Cardiac muscle cell (in vitro differentiated cells and primary cell): Measurements from ENCODE around the gene ZNF316. TPM values are rescaled to one million over a fixed set of nuclear protein-coding genes. Genes with fewer than 3 reads are reported as not detected.

Experiments used
- DNase-seq, 2 donors: peaks; one replicate each; pipeline versions ENCODE4 v3.0.0 to v3.0.0-alpha.2; 2010 to 2017; ENCODE audit warnings: low read depth in 1 of 2, low spot score in 1 of 2
- H3K27ac ChIP-seq: fragments of 200-600 bp; sonication (generic); 2 replicates; pipeline ENCODE4 v1.5.1; 2016
- H3K27me3 ChIP-seq: fragments of 200-600 bp; sonication (generic); 2 replicates; pipeline ENCODE4 v1.6.0; 2016; ENCODE audit warnings: control low read depth
- H3K36me3 ChIP-seq: fragments of 200-600 bp; sonication (generic); 2 replicates; pipeline ENCODE4 v1.5.1; 2016; ENCODE audit warnings: control low read depth
- H3K4me1 ChIP-seq: fragments of 200-600 bp; sonication (generic); 2 replicates; pipeline ENCODE4 v1.8.1; 2017; ENCODE audit warnings: low read depth, mild to moderate bottlenecking, mixed run types
- H3K4me3 ChIP-seq: fragments of 200-600 bp; sonication (generic); 2 replicates; pipeline ENCODE4 v1.5.1; 2016; ENCODE audit warnings: mild to moderate bottlenecking
- H3K9me3 ChIP-seq: fragments of 200-600 bp; sonication (generic); 2 replicates; pipeline ENCODE4 v1.5.1; 2017; ENCODE audit warnings: low read depth, mild to moderate bottlenecking, control low read depth
- polyA plus RNA-seq: library from polyadenylated mRNA; unstranded; fragments of >200 nt; fragmentation: Nextera tagmentation; extraction: Ambion mirVana; gene quantifications from 2 replicates; pipeline ENCODE4 v1.2.1, GENCODE V29; 2016
- total RNA-seq: library from RNA; depleted of rRNA; stranded (reverse); fragments of >200 nt; gene quantifications from 2 replicates; pipeline ENCODE4 v1.2.3, GENCODE V29; 2016
- TF ChIP-seq, protein P1 (sequence below): IDR thresholded peaks from 2 replicates; pipeline ENCODE4 v1.5.1; 2012; ENCODE audit warnings: low read depth, mild to moderate bottlenecking, low read length

The ZNF316 gene
- total and polyA plus RNA-seq, 2 experiments from 2014 or later, result 24.9 to 40.6 TPM

DNA sequence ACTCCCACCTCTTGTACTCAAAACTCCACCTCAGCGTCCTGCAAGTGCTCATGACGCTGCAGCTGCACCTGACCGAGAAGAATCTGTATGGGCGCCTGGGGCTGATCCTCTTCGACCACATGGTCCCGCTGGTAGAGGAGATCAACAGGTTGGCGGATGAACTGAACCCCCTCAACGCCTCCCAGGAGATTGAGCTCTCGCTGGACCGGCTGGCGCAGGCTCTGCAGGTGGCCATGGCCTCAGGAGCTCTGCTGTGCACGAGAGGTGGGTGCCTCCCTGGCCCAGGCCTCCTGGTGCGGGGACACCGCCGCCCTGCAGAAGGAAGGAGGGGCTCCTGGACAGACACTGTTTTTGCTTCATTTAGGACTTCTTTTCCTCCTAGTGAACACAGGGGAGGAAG lies 37.0 kb upstream of the ZNF316 start:
- H3K4me1 ChIP-seq, result no peaks in the 10 kb centered on the region
- no peak for DNase-seq
- TF ChIP-seq, protein P1, sequence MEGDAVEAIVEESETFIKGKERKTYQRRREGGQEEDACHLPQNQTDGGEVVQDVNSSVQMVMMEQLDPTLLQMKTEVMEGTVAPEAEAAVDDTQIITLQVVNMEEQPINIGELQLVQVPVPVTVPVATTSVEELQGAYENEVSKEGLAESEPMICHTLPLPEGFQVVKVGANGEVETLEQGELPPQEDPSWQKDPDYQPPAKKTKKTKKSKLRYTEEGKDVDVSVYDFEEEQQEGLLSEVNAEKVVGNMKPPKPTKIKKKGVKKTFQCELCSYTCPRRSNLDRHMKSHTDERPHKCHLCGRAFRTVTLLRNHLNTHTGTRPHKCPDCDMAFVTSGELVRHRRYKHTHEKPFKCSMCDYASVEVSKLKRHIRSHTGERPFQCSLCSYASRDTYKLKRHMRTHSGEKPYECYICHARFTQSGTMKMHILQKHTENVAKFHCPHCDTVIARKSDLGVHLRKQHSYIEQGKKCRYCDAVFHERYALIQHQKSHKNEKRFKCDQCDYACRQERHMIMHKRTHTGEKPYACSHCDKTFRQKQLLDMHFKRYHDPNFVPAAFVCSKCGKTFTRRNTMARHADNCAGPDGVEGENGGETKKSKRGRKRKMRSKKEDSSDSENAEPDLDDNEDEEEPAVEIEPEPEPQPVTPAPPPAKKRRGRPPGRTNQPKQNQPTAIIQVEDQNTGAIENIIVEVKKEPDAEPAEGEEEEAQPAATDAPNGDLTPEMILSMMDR, result no peak
- no peak overlapping the region for H3K4me3 ChIP-seq
- no peak overlapping the region for H3K27ac ChIP-seq
- peaks cover 16% of the 10 kb centered on the region for H3K36me3 ChIP-seq
- no peaks in the 10 kb centered on the region for H3K9me3 ChIP-seq
- H3K27me3 ChIP-seq, result no peaks in the 10 kb centered on the region

DNA sequence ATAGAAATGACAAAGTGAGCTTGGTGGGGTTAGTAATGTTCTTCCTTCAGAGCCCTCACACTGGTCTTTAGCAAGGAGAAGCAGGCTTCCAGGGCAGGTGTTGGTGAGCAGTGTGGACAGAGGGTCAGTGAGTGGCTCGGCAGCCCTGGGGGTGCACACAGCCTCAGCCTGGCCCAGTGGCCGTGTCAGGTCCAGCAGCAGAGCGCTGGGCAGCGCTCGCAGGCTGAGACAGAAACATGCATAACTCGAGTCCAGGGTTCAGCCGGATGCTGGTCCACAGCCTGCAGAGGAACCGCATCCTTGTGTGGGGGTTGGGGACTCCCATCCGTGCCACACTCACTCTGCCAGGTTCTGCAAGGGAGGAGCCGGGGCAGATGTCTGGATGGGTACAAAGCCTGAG lies 32.7 kb upstream of the ZNF316 start:
- no peaks in the 10 kb centered on the region for H3K9me3 ChIP-seq
- no peak overlapping the region for H3K4me3 ChIP-seq
- H3K36me3 ChIP-seq, result peaks cover 3% of the 10 kb centered on the region
- DNase-seq, result no peak
- H3K27me3 ChIP-seq, result no peaks in the 10 kb centered on the region
- no peaks in the 10 kb centered on the region for H3K4me1 ChIP-seq
- H3K27ac ChIP-seq, result no peak overlapping the region
- TF ChIP-seq, protein P1, result no peak

DNA sequence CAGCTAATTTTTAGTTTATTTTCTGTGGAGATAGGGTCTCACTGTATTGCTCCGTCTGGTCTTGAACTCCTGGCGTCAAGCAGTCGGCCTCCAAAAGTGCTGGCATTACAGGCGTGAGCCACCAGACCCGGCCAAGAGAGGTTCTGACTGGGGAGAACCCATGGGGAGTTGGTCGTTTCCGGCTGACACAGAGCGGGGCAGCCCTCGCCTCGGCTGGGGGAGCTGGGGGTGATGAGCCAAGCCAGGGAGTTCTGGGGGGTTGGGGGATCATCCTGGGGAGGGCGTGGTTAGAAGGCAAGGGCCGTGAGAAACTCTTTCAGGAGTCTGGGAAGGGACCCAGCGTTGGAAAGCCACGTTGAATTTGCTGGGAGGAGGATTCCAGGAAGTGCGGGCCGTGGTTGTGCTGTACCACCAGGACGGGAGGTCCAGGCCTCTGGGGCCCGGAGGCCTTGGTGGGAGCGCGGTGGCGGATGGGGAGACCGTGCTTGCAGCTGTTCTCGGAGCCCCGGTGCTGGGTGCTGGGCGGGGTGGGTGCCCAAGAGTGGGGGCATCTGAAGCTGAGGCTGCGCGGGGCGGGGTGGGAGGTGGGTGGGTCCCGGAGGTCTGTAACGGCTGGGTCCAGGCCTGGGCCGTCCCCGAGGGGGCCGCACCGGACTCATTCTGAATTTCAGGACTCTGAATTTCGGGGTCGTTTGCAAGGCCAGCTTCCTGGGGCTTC lies 30.1 kb upstream of the ZNF316 start:
- H3K9me3 ChIP-seq, result no peaks in the 10 kb centered on the region
- no peaks in the 10 kb centered on the region for H3K27me3 ChIP-seq
- TF ChIP-seq, protein P1, result no peak
- H3K36me3 ChIP-seq, result no peaks in the 10 kb centered on the region
- no peaks in the 10 kb centered on the region for H3K4me1 ChIP-seq
- H3K4me3 ChIP-seq, result no peak overlapping the region
- H3K27ac ChIP-seq, result no peak overlapping the region
- DNase-seq, result no peak

DNA sequence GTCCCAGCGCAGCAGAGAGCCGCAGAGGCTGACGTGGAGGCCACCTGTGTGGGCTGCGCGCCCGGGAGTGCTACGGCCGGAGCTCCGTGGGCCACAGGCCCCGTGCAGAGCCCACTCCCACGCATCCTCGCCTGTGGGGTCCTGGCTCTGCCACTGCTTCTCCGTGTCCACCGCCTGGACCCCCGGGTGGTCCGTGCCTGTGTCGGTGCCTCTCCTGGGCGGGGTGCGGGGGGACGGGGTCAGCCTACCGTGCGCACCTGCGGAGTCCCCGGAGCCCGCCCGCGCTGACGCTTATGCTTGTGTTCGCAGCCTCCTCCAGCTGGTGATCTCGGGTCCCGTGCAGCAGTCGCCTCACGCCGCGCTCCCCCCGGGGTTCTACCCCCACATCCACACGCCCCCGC lies 29.5 kb upstream of the ZNF316 start:
- TF ChIP-seq, protein P1, result no peak
- Histone ChIP-seq H3K9me3 (no peaks in the 10 kb centered on the region), H3K36me3 (no peaks in the 10 kb centered on the region), H3K27me3 (no peaks in the 10 kb centered on the region), H3K4me3 (no peak overlapping the region), H3K27ac (no peak overlapping the region), H3K4me1 (no peaks in the 10 kb centered on the region)
- DNase-seq, result no peak

DNA sequence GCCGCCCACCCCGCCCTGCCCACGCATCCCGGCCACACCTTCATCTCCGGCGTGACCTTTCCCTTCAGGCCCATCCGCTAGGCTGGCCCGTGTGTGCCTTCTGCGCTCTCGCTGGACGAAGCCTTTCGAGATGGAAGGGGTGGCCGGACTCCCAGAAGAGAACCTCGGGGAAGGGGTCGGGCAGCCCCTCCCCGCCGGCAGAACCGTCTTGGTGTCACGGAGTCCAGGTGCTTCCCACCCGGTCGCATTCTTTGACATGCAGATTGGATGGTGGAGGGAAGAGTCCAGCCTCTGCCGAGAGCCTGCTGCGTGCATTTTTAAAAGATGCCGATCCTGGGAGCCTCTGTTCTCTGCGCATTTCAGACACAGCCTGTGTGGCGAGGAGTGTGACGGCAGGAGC lies 29.0 kb upstream of the ZNF316 start:
- TF ChIP-seq, protein P1, result no peak
- DNase-seq, result no peak
- H3K4me3 ChIP-seq, result no peak overlapping the region
- H3K9me3 ChIP-seq, result no peaks in the 10 kb centered on the region
- no peaks in the 10 kb centered on the region for H3K36me3 ChIP-seq
- H3K4me1 ChIP-seq, result no peaks in the 10 kb centered on the region
- no peaks in the 10 kb centered on the region for H3K27me3 ChIP-seq
- no peak overlapping the region for H3K27ac ChIP-seq
